SJSA1 (cell line): ENCODE measurements around the gene NRG3. TPM values are rescaled to one million over a fixed set of nuclear protein-coding genes. Genes with fewer than 3 reads are reported as not detected.

Source experiments
- DNase-seq, 2 experiments: peaks; one replicate each; pipeline ENCODE4 v3.0.0-alpha.2; 2015 to 2020; ENCODE audit warnings: low spot score in 2 of 2, low read depth in 1 of 2
- H3K27ac ChIP-seq: fragments of 250-450 bp; sonication (Bioruptor Pico); 2 replicates; pipeline ENCODE4 v1.5.1; 2020; ENCODE audit warnings: mild to moderate bottlenecking, moderate library complexity
- H3K27me3 ChIP-seq: fragments of 250-450 bp; sonication (Bioruptor Pico); replicated peaks from 2 replicates; pipeline ENCODE4 v1.5.1; 2020; ENCODE audit warnings: mild to moderate bottlenecking, moderate library complexity
- H3K36me3 ChIP-seq: fragments of 250-450 bp; sonication (Bioruptor Pico); 2 replicates; pipeline ENCODE4 v1.5.1; 2020; ENCODE audit warnings: mild to moderate bottlenecking
- H3K4me1 ChIP-seq: fragments of 250-450 bp; sonication (Bioruptor Pico); replicated peaks from 2 replicates; pipeline ENCODE4 v1.6.1; 2021; ENCODE audit warnings: mild to moderate bottlenecking
- H3K4me3 ChIP-seq: fragments of 250-450 bp; sonication (Bioruptor Pico); 2 replicates; pipeline ENCODE4 v1.5.1; 2020; ENCODE audit warnings: mild to moderate bottlenecking
- H3K9me3 ChIP-seq: fragments of 250-450 bp; sonication (Bioruptor Pico); replicated peaks from 2 replicates; pipeline ENCODE4 v1.5.1; 2020; ENCODE audit warnings: mild to moderate bottlenecking
- total RNA-seq: library from RNA; depleted of rRNA; stranded (reverse); fragments of >200 nt; shearing (Covaris generic); gene quantifications from 2 replicates; pipeline ENCODE4 v1.2.3, GENCODE V29; 2014

The NRG3 gene
- total RNA-seq, 1 experiment from 2014 or later = not detected

GRCh38 chr10:82572744-82573143 lies 697.8 kb downstream of the NRG3 start:
- Histone ChIP-seq H3K4me3 (no peak overlapping the region), H3K9me3 (no peaks in the 10 kb centered on the region), H3K27ac (no peak overlapping the region), H3K36me3 (no peaks in the 10 kb centered on the region), H3K27me3 (no peaks in the 10 kb centered on the region), H3K4me1 (no peaks in the 10 kb centered on the region)
- no peak for DNase-seq

- Histone ChIP-seq H3K27me3 (no peaks in the 10 kb centered on the region), H3K27ac (no peak overlapping the region), H3K4me1 (no peaks in the 10 kb centered on the region), H3K9me3 (no peaks in the 10 kb centered on the region), H3K36me3 (no peaks in the 10 kb centered on the region), H3K4me3 (no peak overlapping the region)
- no peak for DNase-seq
Observed at GRCh38 chr10:82574081-82574480, 699.1 kb downstream of the NRG3 start.

GRCh38 chr10:82575318-82575717 lies 700.3 kb downstream of the NRG3 start:
- H3K36me3 ChIP-seq = no peaks in the 10 kb centered on the region
- H3K4me1 ChIP-seq = no peaks in the 10 kb centered on the region
- no peaks in the 10 kb centered on the region for H3K9me3 ChIP-seq
- H3K27me3 ChIP-seq = no peaks in the 10 kb centered on the region
- no peak overlapping the region for H3K27ac ChIP-seq
- DNase-seq = no peak
- no peak overlapping the region for H3K4me3 ChIP-seq

GRCh38 chr10:82576093-82576492 lies 701.1 kb downstream of the NRG3 start:
- H3K9me3 ChIP-seq = no peaks in the 10 kb centered on the region
- DNase-seq = no peak
- no peak overlapping the region for H3K4me3 ChIP-seq
- H3K27ac ChIP-seq = no peak overlapping the region
- H3K27me3 ChIP-seq = no peaks in the 10 kb centered on the region
- H3K36me3 ChIP-seq = no peaks in the 10 kb centered on the region
- no peaks in the 10 kb centered on the region for H3K4me1 ChIP-seq

- DNase-seq = no peak
- H3K27me3 ChIP-seq = no peaks in the 10 kb centered on the region
- H3K4me3 ChIP-seq = no peak overlapping the region
- no peaks in the 10 kb centered on the region for H3K36me3 ChIP-seq
- H3K9me3 ChIP-seq = no peaks in the 10 kb centered on the region
- no peak overlapping the region for H3K27ac ChIP-seq
- no peaks in the 10 kb centered on the region for H3K4me1 ChIP-seq
Observed at GRCh38 chr10:82581940-82582339, 706.9 kb downstream of the NRG3 start.

- H3K36me3 ChIP-seq = no peaks in the 10 kb centered on the region
- DNase-seq = no peak
- no peaks in the 10 kb centered on the region for H3K27me3 ChIP-seq
Observed at GRCh38 chr10:82591421-82591820, 716.4 kb downstream of the NRG3 start.

GRCh38 chr10:82597840-82598239 lies 722.8 kb downstream of the NRG3 start:
- H3K36me3 ChIP-seq = no peaks in the 10 kb centered on the region
- H3K4me3 ChIP-seq = no peak overlapping the region
- peaks cover 3% of the 10 kb centered on the region for H3K9me3 ChIP-seq
- no peak for DNase-seq
- H3K27ac ChIP-seq = no peak overlapping the region
- no peaks in the 10 kb centered on the region for H3K4me1 ChIP-seq
- H3K27me3 ChIP-seq = no peaks in the 10 kb centered on the region

More at GRCh38 chr10:82591421-82591820, 716.4 kb downstream of the NRG3 start:
- Histone ChIP-seq H3K4me3 (no peak overlapping the region), H3K9me3 (peaks cover 3% of the 10 kb centered on the region; the same call in 1 of the 2 replicates), H3K27ac (no peak overlapping the region), H3K4me1 (no peaks in the 10 kb centered on the region)

GRCh38 chr10:82609845-82610244 lies 734.9 kb downstream of the NRG3 start:
- Histone ChIP-seq H3K4me1 (no peaks in the 10 kb centered on the region), H3K27ac (no peak overlapping the region)
- no peak for DNase-seq

GRCh38 chr10:82618007-82618406 lies 743.0 kb downstream of the NRG3 start:
- no peaks in the 10 kb centered on the region for H3K36me3 ChIP-seq
- no peak for DNase-seq
- H3K27ac ChIP-seq = no peak overlapping the region
- 0 out of 2 replicates have a peak, but pooled peaks cover 5% of the 10 kb centered on the region for H3K9me3 ChIP-seq
- no peaks in the 10 kb centered on the region for H3K4me1 ChIP-seq
- H3K27me3 ChIP-seq = no peaks in the 10 kb centered on the region
- H3K4me3 ChIP-seq = no peak overlapping the region

More at GRCh38 chr10:82609845-82610244, 734.9 kb downstream of the NRG3 start:
- Histone ChIP-seq H3K9me3 (peaks cover 3% of the 10 kb centered on the region; the same call in 1 of the 2 replicates), H3K27me3 (no peaks in the 10 kb centered on the region), H3K36me3 (no peaks in the 10 kb centered on the region), H3K4me3 (no peak overlapping the region)

GRCh38 chr10:82621680-82622079 lies 746.7 kb downstream of the NRG3 start:
- Histone ChIP-seq H3K36me3 (no peaks in the 10 kb centered on the region), H3K9me3 (0 out of 2 replicates have a peak, but pooled peaks cover 5% of the 10 kb centered on the region)

GRCh38 chr10:82622479-82622878 lies 747.5 kb downstream of the NRG3 start:
- H3K4me3 ChIP-seq = no peak overlapping the region
- H3K4me1 ChIP-seq = no peaks in the 10 kb centered on the region
- H3K9me3 ChIP-seq = 0 out of 2 replicates have a peak, but pooled peaks cover 5% of the 10 kb centered on the region
- no peaks in the 10 kb centered on the region for H3K36me3 ChIP-seq
- H3K27me3 ChIP-seq = no peaks in the 10 kb centered on the region
- no peak for DNase-seq
- no peak overlapping the region for H3K27ac ChIP-seq

More at GRCh38 chr10:82621680-82622079, 746.7 kb downstream of the NRG3 start:
- DNase-seq = no peak
- no peak overlapping the region for H3K27ac ChIP-seq
- H3K27me3 ChIP-seq = no peaks in the 10 kb centered on the region
- no peak overlapping the region for H3K4me3 ChIP-seq
- H3K4me1 ChIP-seq = no peaks in the 10 kb centered on the region

- no peak for DNase-seq
- peaks cover 3% of the 10 kb centered on the region; the same call in 1 of the 2 replicates for H3K9me3 ChIP-seq
- H3K4me1 ChIP-seq = no peaks in the 10 kb centered on the region
- H3K27me3 ChIP-seq = no peaks in the 10 kb centered on the region
- no peak overlapping the region for H3K4me3 ChIP-seq
- H3K27ac ChIP-seq = no peak overlapping the region
- no peaks in the 10 kb centered on the region for H3K36me3 ChIP-seq
Observed at GRCh38 chr10:82625512-82626189, 750.7 kb downstream of the NRG3 start.

- H3K4me3 ChIP-seq = no peak overlapping the region
- no peaks in the 10 kb centered on the region for H3K27me3 ChIP-seq
- peaks cover 1% of the 10 kb centered on the region for H3K9me3 ChIP-seq
- H3K4me1 ChIP-seq = no peaks in the 10 kb centered on the region
- H3K36me3 ChIP-seq = no peaks in the 10 kb centered on the region
- DNase-seq = no peak
- H3K27ac ChIP-seq = no peak overlapping the region
Observed at GRCh38 chr10:82628373-82628772, 753.4 kb downstream of the NRG3 start.

GRCh38 chr10:82643076-82643475 lies 768.1 kb downstream of the NRG3 start:
- Histone ChIP-seq H3K4me1 (no peaks in the 10 kb centered on the region), H3K36me3 (no peaks in the 10 kb centered on the region), H3K4me3 (no peak overlapping the region), H3K9me3 (peaks cover 9% of the 10 kb centered on the region), H3K27ac (no peak overlapping the region), H3K27me3 (no peaks in the 10 kb centered on the region)
- no peak for DNase-seq

- Histone ChIP-seq H3K27me3 (no peaks in the 10 kb centered on the region), H3K4me3 (no peak overlapping the region), H3K36me3 (no peaks in the 10 kb centered on the region), H3K9me3 (peaks cover 9% of the 10 kb centered on the region), H3K4me1 (no peaks in the 10 kb centered on the region), H3K27ac (no peak overlapping the region)
- no peak for DNase-seq
Observed at GRCh38 chr10:82643601-82644000, 768.6 kb downstream of the NRG3 start.
